Stimulated activated CD4-positive, alpha-beta T cell treated with anti-CD3 and anti-CD28 coated beads, TNF-alpha, amount 100 ng/mL, for 24 hours (primary cell): ENCODE data around the gene CROCC.
"Not testable (repeated sequence)": the region's sequence is repeated elsewhere in the genome, so short reads cannot be mapped to it uniquely, and the experiment has no call there.

Experiments used
- DNase-seq, 3 experiments: peaks; one replicate each; pipeline ENCODE4 v3.0.0-alpha.2; 2020; ENCODE audit warnings: low read depth in 3 of 3

The CROCC gene, protein sequence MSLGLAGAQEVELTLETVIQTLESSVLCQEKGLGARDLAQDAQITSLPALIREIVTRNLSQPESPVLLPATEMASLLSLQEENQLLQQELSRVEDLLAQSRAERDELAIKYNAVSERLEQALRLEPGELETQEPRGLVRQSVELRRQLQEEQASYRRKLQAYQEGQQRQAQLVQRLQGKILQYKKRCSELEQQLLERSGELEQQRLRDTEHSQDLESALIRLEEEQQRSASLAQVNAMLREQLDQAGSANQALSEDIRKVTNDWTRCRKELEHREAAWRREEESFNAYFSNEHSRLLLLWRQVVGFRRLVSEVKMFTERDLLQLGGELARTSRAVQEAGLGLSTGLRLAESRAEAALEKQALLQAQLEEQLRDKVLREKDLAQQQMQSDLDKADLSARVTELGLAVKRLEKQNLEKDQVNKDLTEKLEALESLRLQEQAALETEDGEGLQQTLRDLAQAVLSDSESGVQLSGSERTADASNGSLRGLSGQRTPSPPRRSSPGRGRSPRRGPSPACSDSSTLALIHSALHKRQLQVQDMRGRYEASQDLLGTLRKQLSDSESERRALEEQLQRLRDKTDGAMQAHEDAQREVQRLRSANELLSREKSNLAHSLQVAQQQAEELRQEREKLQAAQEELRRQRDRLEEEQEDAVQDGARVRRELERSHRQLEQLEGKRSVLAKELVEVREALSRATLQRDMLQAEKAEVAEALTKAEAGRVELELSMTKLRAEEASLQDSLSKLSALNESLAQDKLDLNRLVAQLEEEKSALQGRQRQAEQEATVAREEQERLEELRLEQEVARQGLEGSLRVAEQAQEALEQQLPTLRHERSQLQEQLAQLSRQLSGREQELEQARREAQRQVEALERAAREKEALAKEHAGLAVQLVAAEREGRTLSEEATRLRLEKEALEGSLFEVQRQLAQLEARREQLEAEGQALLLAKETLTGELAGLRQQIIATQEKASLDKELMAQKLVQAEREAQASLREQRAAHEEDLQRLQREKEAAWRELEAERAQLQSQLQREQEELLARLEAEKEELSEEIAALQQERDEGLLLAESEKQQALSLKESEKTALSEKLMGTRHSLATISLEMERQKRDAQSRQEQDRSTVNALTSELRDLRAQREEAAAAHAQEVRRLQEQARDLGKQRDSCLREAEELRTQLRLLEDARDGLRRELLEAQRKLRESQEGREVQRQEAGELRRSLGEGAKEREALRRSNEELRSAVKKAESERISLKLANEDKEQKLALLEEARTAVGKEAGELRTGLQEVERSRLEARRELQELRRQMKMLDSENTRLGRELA (N-terminal part only)

DNA sequence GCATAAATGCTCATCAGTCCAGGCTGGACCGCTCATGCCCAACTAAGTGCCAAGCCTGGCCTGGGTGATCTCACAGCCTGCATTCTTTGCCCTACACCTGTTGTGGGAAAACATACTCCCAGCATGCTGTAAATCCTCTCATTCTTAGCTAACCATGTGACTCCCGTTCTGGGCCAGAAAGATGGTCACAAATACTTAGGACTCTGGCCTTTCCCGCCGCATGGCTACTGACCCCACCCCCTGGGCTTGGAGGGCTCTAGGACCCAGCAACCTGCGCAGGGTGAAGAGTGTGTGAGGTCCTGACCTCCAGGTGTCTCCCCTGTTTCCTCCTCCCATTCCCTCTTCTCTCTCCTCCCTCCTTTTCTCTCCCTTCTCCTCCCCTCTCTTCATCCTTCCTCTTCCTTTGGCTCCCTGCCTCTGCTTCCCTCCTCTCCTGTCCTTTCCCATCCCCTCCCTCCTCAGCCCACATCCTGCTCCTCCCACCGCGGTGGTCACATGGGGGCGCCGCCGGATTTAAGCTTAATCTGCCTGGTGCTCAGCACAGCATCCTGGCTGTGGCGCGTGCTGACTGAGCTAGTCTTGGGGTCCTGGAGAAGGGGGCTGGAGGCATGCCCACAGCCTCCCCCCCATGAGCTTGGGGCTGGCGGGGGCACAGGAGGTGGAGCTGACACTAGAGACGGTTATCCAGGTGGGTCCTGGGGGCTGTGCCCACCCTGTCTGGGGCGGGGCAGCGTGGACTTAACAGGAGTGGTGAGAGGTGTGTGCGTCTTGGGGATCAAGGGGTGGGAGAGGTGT, at the start of gene CROCC:
CROCC (plus strand) TSS at position 541 of the 795 bp plus-strand sequence; CDS start at position 629, 88 bp downstream.
- peak in 1 of 3 experiments; percentile 40 for DNase-seq

DNA sequence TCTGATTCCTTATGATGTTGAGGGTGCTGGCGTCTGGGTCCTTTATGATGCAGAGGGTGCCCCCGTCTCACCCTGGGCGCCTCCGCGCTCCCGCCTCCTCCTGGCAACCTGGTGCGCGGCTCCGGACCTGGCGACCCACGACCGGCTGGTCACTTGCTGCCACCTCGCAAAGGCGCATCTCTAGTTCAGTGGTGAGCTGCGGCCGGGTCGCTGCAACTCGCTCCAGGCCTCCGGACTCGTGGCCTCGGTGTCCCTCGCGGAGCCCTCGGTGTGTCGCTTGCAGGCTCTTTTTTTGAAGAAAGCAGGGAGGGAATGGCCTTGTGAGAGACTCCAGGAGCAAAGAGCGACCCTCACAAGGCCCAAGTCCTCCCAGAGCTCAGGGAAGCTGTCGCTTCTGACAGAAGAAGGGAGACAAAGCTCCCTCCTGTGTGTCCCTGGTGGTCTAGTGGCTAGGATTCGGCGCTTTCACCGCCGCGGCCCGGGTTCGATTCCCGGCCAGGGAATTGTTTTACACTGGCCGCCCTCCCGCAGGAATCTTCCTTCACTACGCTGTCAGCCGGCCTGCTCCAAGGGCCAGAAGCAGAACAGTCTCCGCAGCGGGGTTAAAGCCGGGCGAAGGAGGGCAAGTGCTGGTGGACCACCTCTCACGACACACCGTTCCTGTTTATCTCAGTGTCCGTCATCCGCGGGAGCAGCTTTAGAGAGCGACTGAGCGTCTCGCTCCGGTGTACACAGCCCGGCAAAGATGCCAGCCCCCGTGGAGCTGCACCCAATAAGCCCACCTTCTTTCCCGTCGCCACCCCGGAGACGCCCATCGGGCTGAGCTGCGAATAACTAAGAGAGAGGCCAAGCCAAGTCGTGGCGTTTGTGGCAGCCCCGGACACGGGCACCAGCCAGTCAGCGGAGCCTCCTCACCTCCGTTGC, 49.3 kb upstream of the CROCC start:
- DNase-seq = peak; percentile 28 to 69 (median 51)

DNA sequence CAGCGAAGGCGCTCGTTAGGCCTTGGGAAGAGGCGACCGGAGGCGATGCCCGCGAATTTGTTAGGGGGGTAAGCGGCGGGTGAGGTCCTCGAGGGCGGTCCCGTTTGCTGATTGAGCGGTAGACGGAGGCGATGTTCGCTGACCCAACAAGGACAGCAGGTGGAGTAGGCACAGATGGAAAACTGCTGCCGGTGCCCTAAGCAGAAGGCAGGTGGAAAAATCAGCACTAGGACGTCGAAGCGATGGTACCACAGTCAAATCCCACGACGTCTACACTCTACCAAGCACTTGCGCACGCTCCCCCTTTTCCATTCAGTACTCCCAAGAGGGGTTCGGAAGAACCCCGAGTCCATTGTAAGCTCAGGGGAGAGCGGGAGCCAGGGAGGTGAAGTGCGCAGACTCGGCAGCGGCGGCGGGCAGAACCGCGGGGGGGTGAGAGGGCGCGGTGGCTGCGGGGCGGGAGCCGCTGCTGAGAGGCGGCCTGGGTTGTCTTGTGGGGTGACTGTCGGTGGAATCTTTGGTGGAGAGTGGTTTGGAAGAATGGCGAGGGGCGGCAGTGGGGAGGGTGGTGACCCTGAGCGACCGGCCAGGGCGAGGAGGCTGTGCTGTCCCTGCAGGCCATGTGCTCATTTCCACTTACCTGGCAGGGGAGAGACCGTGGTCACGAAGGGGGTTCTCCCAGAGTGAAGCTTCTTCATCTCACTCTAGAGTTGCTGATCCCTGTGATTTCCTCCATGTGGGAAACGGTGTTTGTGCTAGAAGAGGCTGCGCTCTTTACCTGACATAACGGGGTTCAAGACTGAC, 48.5 kb upstream of the CROCC start:
- peak in 2 of 3 experiments; percentile 33 to 47 for DNase-seq

DNA sequence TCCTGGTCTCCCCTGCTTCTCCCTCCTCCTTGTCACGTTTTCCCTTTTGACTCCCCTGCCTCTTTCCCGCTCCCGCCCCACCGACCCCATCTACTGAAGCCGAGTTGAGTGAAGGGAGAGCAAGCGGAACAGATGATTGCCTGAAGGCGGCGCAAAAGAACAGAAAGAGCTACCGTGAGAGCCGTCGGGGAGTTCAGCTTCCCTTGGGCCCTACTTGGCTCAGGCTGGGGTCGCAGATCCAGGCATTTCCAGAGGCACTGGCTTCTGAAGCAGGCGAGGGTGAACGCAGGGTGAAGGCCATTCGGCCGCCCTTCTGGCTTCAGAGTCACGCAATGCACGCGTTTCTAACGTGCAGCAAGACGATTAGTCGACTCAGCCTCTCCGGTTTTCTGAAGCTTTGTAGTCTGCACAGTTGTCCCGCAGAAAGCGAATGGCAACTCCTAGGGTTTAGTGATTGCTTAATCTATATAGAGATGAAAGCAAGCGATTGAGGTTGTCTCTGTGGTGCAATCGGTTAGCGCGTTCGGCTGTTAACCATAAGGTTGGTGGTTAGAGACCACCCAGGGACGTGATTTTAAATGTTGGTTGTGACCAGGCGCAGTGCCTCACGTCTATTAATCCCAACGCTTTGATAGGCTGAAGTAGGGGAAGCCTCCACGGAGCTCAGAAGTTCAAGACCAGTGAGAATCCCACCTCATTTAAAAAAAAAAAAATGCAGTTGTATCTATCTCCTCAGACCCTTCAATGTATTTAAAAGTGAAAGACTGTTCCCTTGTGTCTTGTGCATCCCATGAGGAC, 46.6 kb upstream of the CROCC start:
- DNase-seq = not testable (repeated sequence)

DNA sequence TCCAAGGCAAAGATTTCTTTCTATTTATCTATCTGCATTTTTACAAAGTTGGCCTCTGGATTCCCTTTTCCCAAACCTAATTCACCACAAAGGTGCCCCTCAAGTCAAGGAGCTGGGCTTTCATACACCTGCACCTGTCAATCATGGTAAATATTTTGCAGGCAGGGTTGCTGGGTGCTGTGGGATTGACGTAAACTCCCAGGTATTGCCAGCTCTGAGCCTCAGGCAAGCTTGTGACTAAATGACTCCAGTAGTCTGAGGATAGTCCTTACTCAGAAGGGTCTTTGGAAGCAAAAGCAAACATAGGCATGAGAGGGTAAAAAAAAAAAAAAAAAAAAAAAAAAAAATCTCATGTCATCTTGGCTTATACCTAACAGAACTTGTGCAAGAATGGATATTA, 40.0 kb upstream of the CROCC start:
- not testable (repeated sequence) for DNase-seq

DNA sequence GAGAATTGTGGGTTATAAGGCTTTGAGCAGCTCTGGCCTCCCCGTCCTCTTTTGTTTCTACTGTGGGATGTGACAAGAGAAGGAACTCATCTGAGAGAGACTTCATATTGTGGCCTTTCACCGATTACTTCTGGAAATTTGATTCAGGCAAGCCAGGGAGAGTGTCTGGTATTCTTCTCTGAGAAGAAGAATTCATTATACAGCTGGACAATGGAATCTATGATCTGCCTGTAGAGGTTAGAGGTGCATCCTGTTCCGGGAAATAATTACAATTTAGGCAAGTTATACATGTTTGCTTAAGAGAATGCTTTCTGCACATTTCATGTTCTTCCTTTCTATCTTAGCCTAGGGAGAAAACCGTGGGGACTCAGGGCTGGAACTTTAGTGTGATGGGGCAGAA, 38.7 kb upstream of the CROCC start:
- no peak for DNase-seq

DNA sequence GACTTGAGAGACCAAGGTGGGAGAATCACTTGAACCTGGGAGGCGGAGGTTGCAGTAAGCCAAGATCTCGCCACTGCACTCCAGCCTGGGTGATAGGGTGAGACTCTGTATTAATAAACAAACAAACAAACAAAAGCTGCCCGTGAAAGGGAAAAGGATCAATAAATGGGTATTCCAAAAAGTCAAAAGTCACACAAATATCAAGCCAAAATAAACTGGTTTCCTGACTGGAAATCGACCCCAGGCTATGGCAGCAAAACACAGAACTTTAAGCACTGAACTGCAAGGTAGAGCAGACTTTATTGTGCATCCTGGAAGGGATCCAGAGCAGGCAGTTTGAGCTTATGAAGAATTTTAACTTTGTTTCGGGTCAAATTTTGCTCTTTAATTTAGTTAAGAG, 37.2 kb upstream of the CROCC start:
- DNase-seq = not testable (repeated sequence)

DNA sequence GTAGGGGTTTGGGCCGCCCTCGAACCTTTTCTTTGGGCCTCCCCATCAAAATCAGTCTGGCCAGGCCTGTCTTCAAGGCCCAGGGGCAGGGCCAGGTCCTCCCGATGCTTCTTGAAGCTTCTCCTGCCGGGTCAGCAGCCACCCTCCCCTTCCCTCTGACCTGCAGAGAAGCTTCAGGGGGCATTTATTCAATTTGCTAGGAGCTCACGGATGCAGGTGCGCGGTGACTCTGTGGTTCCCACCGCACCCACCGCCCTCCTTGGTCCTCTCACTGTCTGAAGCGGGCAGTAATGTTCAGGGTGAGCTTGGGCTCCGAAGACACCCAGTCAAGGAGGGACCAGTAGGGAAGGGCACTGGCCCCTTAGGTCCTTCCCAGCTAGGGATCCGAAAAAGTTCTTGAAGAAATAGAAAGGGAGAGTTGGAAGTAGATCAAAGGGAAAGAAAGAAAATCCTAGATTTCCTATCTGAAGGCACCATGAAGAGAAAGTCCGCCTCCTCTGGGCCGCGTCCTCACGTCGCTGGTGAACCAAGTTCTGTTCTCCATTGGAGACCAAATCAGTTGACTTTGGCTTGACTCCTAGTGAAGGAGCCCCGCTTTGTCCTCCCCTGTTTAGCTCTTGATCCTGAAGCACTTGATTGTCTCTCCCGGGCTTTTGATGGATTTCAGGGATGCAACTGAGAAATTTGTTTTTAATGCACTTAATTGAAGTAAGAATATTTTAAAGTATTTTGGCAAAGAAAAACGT, 34.7 kb upstream of the CROCC start:
- no peak for DNase-seq

DNA sequence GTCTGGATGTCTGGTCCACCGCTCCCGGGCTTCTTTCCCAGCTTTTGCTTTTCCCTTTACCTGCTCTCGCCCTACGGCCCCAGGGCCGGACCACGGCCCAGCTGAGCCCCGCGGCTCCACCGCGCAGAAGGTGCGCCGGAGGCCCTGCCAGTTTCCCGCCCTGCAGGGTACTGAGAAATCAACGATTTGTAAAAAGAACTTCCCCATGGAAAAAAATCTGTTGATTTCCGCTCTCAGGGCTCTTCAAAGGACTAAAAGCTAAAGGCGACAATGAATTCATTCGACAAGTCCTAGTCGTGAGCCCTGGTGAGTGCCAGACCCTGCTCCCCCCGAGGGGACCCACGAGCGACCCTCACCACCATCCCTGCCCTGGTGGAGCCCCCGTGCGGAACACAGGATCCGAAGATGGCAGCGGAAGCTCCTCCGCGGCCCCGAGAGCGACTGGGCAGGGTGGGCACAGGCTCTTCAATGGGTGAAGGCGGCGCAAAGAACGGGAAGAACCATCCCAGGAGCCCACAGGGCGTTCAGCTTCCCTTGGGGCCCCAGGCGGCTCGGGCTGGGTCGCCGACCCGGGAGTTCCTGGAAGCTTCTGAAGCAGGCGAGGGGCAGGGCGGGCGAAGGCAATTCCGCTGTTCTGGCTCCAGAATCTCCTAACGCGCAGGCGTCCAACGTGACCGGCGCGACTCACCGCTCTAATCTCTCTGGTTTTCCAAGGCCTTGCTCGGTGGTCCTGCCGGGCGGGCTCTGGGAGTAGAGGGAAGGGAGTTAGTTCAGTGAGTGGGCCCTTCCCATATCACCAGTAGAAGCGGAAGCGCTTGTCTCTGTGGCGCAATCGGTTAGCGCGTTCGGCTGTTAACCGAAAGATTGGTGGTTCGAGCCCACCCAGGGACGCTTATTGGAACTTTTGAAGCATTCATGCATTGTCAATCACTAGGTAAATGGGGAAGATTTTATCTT, 32.6 kb upstream of the CROCC start:
- peak; percentile 55 to 76 (median 56) for DNase-seq

DNA sequence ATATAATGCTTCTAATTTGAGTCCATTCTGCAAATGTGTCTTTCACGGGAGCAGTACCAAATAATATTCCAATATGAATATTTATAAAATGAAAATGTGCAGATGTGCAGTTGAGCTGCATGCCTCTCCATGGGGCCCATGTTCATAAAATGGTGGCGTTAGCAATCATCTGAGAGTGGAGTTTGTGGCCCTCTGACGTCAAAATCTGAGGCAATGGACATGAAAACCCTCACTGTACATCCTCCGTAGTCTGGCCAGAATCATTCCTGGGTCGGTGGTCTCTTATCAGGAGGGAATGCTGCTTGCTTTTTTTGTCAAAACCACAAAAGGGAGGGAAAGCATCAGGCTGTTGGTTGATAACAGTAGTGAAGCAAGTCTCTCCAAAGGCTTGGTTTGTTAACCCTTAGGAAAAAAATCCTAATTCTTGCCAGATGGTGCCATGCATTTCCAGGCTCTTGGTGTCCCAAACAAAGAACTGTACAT, 31.2 kb upstream of the CROCC start:
- not testable (repeated sequence) for DNase-seq

DNA sequence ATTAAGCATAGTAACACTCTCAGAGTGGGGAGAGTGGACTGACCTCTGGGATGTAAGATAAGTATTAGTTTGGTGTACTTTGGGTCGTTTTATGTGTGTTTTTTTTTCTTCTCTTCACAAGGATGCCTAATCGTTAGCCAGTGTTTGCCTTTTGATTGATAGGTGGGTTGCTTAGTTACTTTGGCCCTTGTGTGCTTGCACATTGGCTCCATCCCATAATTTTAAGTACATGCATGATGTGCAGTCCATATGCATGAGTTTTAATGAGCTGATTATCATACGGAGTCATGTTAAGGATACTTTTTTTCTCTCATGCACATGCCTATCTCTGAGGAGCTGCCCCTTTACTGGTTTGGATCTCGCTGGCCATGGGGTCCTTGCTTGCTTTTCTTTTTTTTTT, 30.7 kb upstream of the CROCC start:
- DNase-seq = not testable (repeated sequence)

DNA sequence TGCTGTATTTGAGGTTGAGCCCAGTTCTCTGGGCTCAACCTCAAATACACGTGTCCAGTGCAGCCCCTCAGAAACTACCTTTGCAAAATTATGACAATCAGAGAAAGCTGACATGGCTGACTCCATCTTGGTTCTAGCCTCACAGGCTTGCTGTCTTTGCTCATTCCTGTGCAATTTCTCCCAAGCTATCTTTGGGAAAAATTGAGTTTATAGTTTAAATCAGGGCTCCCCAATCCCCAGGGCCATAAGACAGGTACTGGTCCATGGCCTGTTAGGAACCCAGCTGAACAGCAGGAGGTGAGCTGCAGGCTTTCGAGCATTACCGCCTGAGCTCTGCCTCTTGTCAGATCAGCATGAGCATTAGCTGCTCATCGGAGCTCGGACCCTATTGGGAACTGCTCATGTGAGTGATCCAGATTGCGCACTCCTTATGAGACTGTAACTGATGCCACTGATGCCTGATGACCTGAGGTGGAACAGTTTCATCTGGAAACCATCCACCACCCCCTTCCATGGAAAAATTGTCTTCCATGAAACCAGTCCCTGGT, 28.7 kb upstream of the CROCC start:
- DNase-seq = not testable (repeated sequence)

DNA sequence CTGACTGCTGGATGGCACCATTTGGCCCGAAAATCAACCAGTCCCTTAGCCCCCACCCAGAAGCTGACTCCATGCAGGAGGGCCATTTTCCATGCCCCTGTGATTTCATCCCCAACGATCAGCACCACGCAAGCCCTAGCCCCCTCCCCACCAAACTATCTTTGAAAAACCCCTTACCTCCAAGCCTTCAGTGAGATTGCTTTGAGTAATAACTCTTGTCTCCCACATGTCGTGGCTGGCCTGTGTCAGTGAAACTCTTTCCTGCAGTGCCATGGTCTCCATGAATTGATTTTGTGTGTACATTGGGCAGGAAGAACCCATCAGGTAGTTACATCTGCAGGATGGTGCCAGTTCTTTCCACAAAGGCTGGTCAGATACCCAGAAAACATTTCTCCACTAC, 27.9 kb upstream of the CROCC start:
- not testable (repeated sequence) for DNase-seq

DNA sequence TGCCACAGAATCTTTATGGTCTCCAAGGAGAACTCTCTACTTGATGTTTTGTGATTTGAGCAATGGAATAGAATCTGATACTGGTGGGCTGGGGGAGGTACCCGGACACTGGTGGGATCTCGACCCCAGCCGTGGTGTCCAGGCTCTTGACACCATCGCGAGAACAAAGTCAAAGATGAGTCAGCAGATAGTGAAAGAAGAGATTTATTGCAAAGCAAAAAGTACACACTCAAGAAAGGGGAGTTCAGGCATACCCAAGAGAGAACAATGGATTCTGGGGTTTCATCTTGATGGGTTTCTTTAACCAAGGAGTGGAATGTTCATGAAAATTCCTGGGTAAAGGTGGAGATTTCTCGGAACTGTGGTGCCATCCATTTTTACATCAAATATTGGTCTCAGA, 27.4 kb upstream of the CROCC start:
- DNase-seq = not testable (repeated sequence)

DNA sequence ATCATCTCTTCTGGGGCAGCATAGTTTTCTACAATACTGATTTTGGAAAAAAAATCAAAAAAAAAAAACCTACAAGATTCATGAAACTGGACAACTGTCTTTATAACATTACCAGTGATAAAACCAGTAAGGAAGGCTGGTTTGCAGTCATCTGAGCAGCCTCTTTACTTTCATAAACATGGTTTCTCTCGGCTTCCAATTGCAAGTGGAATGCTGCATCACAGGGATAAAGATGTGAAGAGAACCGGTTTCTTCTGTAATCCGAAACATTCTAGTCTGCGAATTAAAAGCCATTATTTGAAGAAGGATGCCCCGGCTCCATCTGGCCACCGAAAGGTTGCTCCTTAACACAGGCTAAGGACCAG, 26.5 kb upstream of the CROCC start:
- DNase-seq = not testable (repeated sequence)
